ENCODE results near the gene PPP1R16B.

PPP1R16B gene

GRCh38 chr20:38799203-38799602 is 6.3 kb upstream of the PPP1R16B start:
- H3K36me3 ChIP-seq, result no peaks in the 10 kb centered on the region
- H3K9me3 ChIP-seq, result no peaks in the 10 kb centered on the region
- H3K4me1 ChIP-seq, result no peaks in the 10 kb centered on the region
- DNase-seq, result no peak
- TF ChIP-seq CTCF (IDR thresholded peaks at IDR 0.05; ENCODE audit: low read depth, low read length), result no peak
- no peaks in the 10 kb centered on the region for H3K27me3 ChIP-seq
- H3K4me3 ChIP-seq (ENCODE audit: low read depth, low read length), result no peak overlapping the region

GRCh38 chr20:38800882-38801281 is 4.6 kb upstream of the PPP1R16B start:
- no peak for TF ChIP-seq CTCF (IDR thresholded peaks at IDR 0.05; ENCODE audit: low read depth, low read length)
- no peaks in the 10 kb centered on the region for H3K36me3 ChIP-seq
- DNase-seq, result no peak
- H3K4me3 ChIP-seq (ENCODE audit: low read depth, low read length), result no peak overlapping the region
- no peaks in the 10 kb centered on the region for H3K9me3 ChIP-seq
- no peaks in the 10 kb centered on the region for H3K4me1 ChIP-seq
- H3K27me3 ChIP-seq, result no peaks in the 10 kb centered on the region

- no peaks in the 10 kb centered on the region for H3K4me1 ChIP-seq
These were observed 1.3 kb upstream of the PPP1R16B start for GRCh38 chr20:38804221-38804620.

GRCh38 chr20:38804682-38805501 is 605 bp upstream of the PPP1R16B start:
- Histone ChIP-seq H3K4me1 (no peaks in the 10 kb centered on the region), H3K4me3 (ENCODE audit: low read depth, low read length) (peak overlapping the region; percentile 89), H3K9me3 (no peaks in the 10 kb centered on the region), H3K27me3 (no peaks in the 10 kb centered on the region), H3K36me3 (peaks cover 12% of the 10 kb centered on the region)
- no peak for TF ChIP-seq CTCF (IDR thresholded peaks at IDR 0.05; ENCODE audit: low read depth, low read length)
- DNase-seq, result no peak

More at GRCh38 chr20:38804221-38804620, 1.3 kb upstream of the PPP1R16B start:
- H3K9me3 ChIP-seq, result no peaks in the 10 kb centered on the region
- H3K36me3 ChIP-seq, result peaks cover 8% of the 10 kb centered on the region
- H3K4me3 ChIP-seq (ENCODE audit: low read depth, low read length), result no peak overlapping the region
- DNase-seq, result no peak
- no peak for TF ChIP-seq CTCF (IDR thresholded peaks at IDR 0.05; ENCODE audit: low read depth, low read length)
- no peaks in the 10 kb centered on the region for H3K27me3 ChIP-seq

- DNase-seq, result peak; percentile 57
- Histone ChIP-seq H3K27me3 (no peaks in the 10 kb centered on the region), H3K4me1 (no peaks in the 10 kb centered on the region; the same call in 1 of the 2 replicates), H3K4me3 (ENCODE audit: low read depth, low read length) (peak overlapping the region; percentile 89), H3K36me3 (peaks cover 25% of the 10 kb centered on the region), H3K9me3 (no peaks in the 10 kb centered on the region)
- 0 out of 2 replicates have a peak, but pooled peaks have one; percentile 5 for TF ChIP-seq CTCF (IDR thresholded peaks at IDR 0.05; ENCODE audit: low read depth, low read length)
These were observed 709 bp downstream of the PPP1R16B start for GRCh38 chr20:38805958-38806854.
